Measurements from ENCODE around the gene NUDT3. TPM values are rescaled to one million over a fixed set of nuclear protein-coding genes. Genes with fewer than 3 reads are reported as not detected.

NUDT3 gene
- total RNA-seq, 1 experiment from 2014 or later = 25.2 TPM

- Histone ChIP-seq H3K9me3 (ENCODE audit: control insufficient read depth in 1 of 2, insufficient read depth in 1 of 2, low read depth in 1 of 2, low read length in 2 of 2) (no peaks in the 10 kb centered on the region), H3K36me3 (ENCODE audit: control insufficient read depth in 1 of 2, insufficient read depth in 2 of 2, low read length in 2 of 2) (peaks cover 0 to 2% of the 10 kb centered on the region in 2 experiments; a peak in 1 of 4 replicates), H3K9me2 (ENCODE audit: insufficient read depth) (no peaks in the 10 kb centered on the region), H3K4me3 (replicated peaks in 1 of 2; ENCODE audit: low read depth in 1 of 2, low read length in 2 of 2) (no peak overlapping the region), H3K4me1 (ENCODE audit: control insufficient read depth in 1 of 2, insufficient read depth in 2 of 2, low read length in 2 of 2) (peaks cover 0 to 7% of the 10 kb centered on the region in 2 experiments; a peak in 1 of 4 replicates), H3K79me2 (ENCODE audit: insufficient read depth, low read length) (peaks cover 96% of the 10 kb centered on the region), H3K27me3 (ENCODE audit: insufficient read depth, low read length) (no peaks in the 10 kb centered on the region), H3K27ac (ENCODE audit: low read depth, low read length) (no peak overlapping the region), H4K20me1 (ENCODE audit: insufficient read depth) (peaks cover 15% of the 10 kb centered on the region; the same call in 1 of the 2 replicates), H3K4me2 (ENCODE audit: low read length) (no peak overlapping the region), H3K9ac (ENCODE audit: low read length) (no peak overlapping the region), H2AFZ (ENCODE audit: low read depth, low read length, poor library complexity, severe bottlenecking) (no peak overlapping the region)
- DNase-seq (ENCODE audit: low read depth, low spot score) (no peak), ATAC-seq (no peak)
- ChIA-PET CTCF (interaction anchor here (0.9 kb wide), 1 partner anchor 287 kb away, joined by 3 read pairs; no protein-coding TSS in a partner anchor), POLR2A (interaction anchor here (0.7 kb wide), 1 partner anchor 98 kb away, joined by 5 read pairs; no protein-coding TSS in a partner anchor), RAD21 (ENCODE audit: low non-redundant PET in 1 of 2, low total read pairs in 2 of 2, uncharacterized antibody in 2 of 2, unreplicated experiment in 2 of 2) (interaction anchor here in 1 of 2 experiments (0.7 kb wide), 1 partner anchor 200 kb away, joined by 5 read pairs; no protein-coding TSS in a partner anchor)
- intact Hi-C loops (cut with micrococcal nuclease) = no loop called here
- BruUV-seq (replicated peaks) = no TSS peak
- no peak for TF ChIP-seq EZH2phosphoT487 (IDR thresholded peaks at IDR 0.05; ENCODE audit: borderline replicate concordance)
- no peak for TF ChIP-seq CEBPB (IDR thresholded peaks at IDR 0.05; ENCODE audit: low read depth)
- TF ChIP-seq, protein P1, sequence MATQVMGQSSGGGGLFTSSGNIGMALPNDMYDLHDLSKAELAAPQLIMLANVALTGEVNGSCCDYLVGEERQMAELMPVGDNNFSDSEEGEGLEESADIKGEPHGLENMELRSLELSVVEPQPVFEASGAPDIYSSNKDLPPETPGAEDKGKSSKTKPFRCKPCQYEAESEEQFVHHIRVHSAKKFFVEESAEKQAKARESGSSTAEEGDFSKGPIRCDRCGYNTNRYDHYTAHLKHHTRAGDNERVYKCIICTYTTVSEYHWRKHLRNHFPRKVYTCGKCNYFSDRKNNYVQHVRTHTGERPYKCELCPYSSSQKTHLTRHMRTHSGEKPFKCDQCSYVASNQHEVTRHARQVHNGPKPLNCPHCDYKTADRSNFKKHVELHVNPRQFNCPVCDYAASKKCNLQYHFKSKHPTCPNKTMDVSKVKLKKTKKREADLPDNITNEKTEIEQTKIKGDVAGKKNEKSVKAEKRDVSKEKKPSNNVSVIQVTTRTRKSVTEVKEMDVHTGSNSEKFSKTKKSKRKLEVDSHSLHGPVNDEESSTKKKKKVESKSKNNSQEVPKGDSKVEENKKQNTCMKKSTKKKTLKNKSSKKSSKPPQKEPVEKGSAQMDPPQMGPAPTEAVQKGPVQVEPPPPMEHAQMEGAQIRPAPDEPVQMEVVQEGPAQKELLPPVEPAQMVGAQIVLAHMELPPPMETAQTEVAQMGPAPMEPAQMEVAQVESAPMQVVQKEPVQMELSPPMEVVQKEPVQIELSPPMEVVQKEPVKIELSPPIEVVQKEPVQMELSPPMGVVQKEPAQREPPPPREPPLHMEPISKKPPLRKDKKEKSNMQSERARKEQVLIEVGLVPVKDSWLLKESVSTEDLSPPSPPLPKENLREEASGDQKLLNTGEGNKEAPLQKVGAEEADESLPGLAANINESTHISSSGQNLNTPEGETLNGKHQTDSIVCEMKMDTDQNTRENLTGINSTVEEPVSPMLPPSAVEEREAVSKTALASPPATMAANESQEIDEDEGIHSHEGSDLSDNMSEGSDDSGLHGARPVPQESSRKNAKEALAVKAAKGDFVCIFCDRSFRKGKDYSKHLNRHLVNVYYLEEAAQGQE (IDR thresholded peaks at IDR 0.05; ENCODE audit: low read depth) = no peak
- TF ChIP-seq SIN3A (IDR thresholded peaks at IDR 0.05; ENCODE audit: low read depth) = no peak
- no peak for TF ChIP-seq EZH2 (IDR thresholded peaks at IDR 0.05)
Measured at GRCh38 chr6:34342247-34342646, 50.2 kb downstream of the NUDT3 start.

All from HCT116 (cell line).